ENCODE measurements around the gene ITGBL1. TPM values are rescaled to one million over a fixed set of nuclear protein-coding genes. Genes with fewer than 3 reads are reported as not detected.

The ITGBL1 gene
- total and polyA plus RNA-seq, 2 of the 8 experiments (the other 6 are each of a cell fraction or from before 2014, with no cell fraction given): not detected

GRCh38 chr13:101429733-101430132 lies 22.7 kb upstream of the ITGBL1 start:
- TF ChIP-seq ATF3 (IDR thresholded peaks at IDR 0.05; ENCODE audit: insufficient read depth, low read depth, low read length) (no peak), SIRT6 (IDR thresholded peaks at IDR 0.05; ENCODE audit: low read length) (no peak)
- no peak overlapping the region for H3K4me3 ChIP-seq (ENCODE audit: extremely low read depth in 1 of 4, insufficient read depth in 2 of 4, low read depth in 3 of 4, low read length in 4 of 4)
- 100% methylated on average over 3 of the region's 3 CpGs; no CpG with 5 or more reads in 1 of the 2 experiments for whole genome bisulfite sequencing, 2 experiments (ENCODE audit: extremely low coverage in 1 of 2, insufficient coverage in 1 of 2, insufficient read length in 1 of 2, insufficient replicate concordance in 2 of 2, low coverage in 1 of 2, low lambda C conversion rate in 2 of 2, missing lambda C conversion rate in 1 of 2)
- H3K9me3 ChIP-seq (ENCODE audit: insufficient read depth in 2 of 2, low read depth in 1 of 2, low read length in 1 of 2): no peaks in the 10 kb centered on the region
- H3K79me2 ChIP-seq (ENCODE audit: control insufficient read depth in 1 of 2, insufficient read depth in 2 of 2, low read length in 2 of 2): no peaks in the 10 kb centered on the region
- H3K9ac ChIP-seq (replicated peaks in 1 of 4; ENCODE audit: extremely low read depth in 1 of 4, low read depth in 3 of 4, low read length in 3 of 4): no peak overlapping the region
- H2AFZ ChIP-seq (ENCODE audit: low read length): no peak overlapping the region
- no peak overlapping the region for H4K8ac ChIP-seq (ENCODE audit: extremely low read depth, insufficient read depth, low read length)
- H2BK20ac ChIP-seq (ENCODE audit: low read length): no peak overlapping the region
- no peak overlapping the region for H3K14ac ChIP-seq (ENCODE audit: insufficient read length)
- no peak overlapping the region for H2BK12ac ChIP-seq (ENCODE audit: low read depth, low read length)
- H3K4ac ChIP-seq (replicated peaks; ENCODE audit: insufficient read length, low read depth, low read length): no peak overlapping the region
- no peak overlapping the region for H4K5ac ChIP-seq (ENCODE audit: insufficient read length, low read depth, low read length)
- 0 out of 2 replicates have a peak, but pooled peaks cover 1% of the 10 kb centered on the region for H3K23me2 ChIP-seq (ENCODE audit: low read depth, low read length)
- ChIA-PET CTCF (ENCODE audit: partially characterized antibody) (no interaction called here), POLR2A (ENCODE audit: partially characterized antibody) (no interaction called here)
- H3K27me3 ChIP-seq (replicated peaks in 1 of 4; ENCODE audit: control insufficient read depth in 3 of 4, extremely low read depth in 1 of 4, insufficient read depth in 3 of 4, low read length in 3 of 4): no peaks in the 10 kb centered on the region
- H2AK5ac ChIP-seq (ENCODE audit: low read depth, low read length): no peak overlapping the region
- no peak overlapping the region for H2BK15ac ChIP-seq (ENCODE audit: low read length)
- H3K36me3 ChIP-seq (ENCODE audit: control insufficient read depth in 2 of 4, insufficient read depth in 4 of 4, low read length in 3 of 4): no peaks in the 10 kb centered on the region
- no peak overlapping the region for H3K18ac ChIP-seq (ENCODE audit: extremely low read depth, low read length)
- H3K79me1 ChIP-seq (ENCODE audit: low read depth, low read length): no peaks in the 10 kb centered on the region
- no peak overlapping the region for H2BK120ac ChIP-seq (replicated peaks; ENCODE audit: low read depth, low read length)
- H3K56ac ChIP-seq (replicated peaks; ENCODE audit: insufficient read length, low read depth, low read length): no peak overlapping the region
- no peaks in the 10 kb centered on the region for H4K20me1 ChIP-seq (replicated peaks in 1 of 2; ENCODE audit: control insufficient read depth in 1 of 2, insufficient read depth in 2 of 2, low read length in 2 of 2)
- H2BK5ac ChIP-seq (ENCODE audit: low read depth, low read length): no peak overlapping the region
- no peak overlapping the region for H3K23ac ChIP-seq (ENCODE audit: insufficient read length)
- no peak overlapping the region for H3K4me2 ChIP-seq (ENCODE audit: insufficient read depth in 1 of 2, low read depth in 2 of 2, low read length in 2 of 2)
- no peak for DNase-seq (ENCODE audit: low read depth in 1 of 2, low spot score in 2 of 2)
- no peak for FAIRE-seq
- H4K91ac ChIP-seq (replicated peaks; ENCODE audit: insufficient read length, low read length): no peak overlapping the region
- H3K27ac ChIP-seq (ENCODE audit: low read depth, low read length): no peak overlapping the region
- no peaks in the 10 kb centered on the region for H3K4me1 ChIP-seq (replicated peaks in 1 of 4; ENCODE audit: control insufficient read depth in 3 of 4, insufficient read depth in 4 of 4, low read length in 3 of 4)
